ENCODE data around the gene FSD2. TPM values are rescaled to one million over a fixed set of nuclear protein-coding genes. Genes with fewer than 3 reads are reported as not detected.
A peak's percentile ranks its signal among the peaks of the same experiment; 100 is the strongest.

Gene FSD2
- total RNA-seq, 1 donor from 2014 or later, result 108 TPM

GRCh38 chr15:82808634-82809041 is 2.8 kb upstream of the FSD2 start:
- DNase-seq, result no peak
- H3K4me1 ChIP-seq, result peaks cover 57% of the 10 kb centered on the region
- H3K9me3 ChIP-seq (replicated peaks), result no peaks in the 10 kb centered on the region
- H3K4me3 ChIP-seq, result peak overlapping the region; percentile 94
- peaks cover 8% of the 10 kb centered on the region for H3K36me3 ChIP-seq
- H3K27me3 ChIP-seq (ENCODE audit: low read depth), result no peaks in the 10 kb centered on the region
- intact Hi-C loops (cut with micrococcal nuclease), result no loop called here
- H3K27ac ChIP-seq (replicated peaks), result peak overlapping the region; percentile 99
- no peak for TF ChIP-seq CTCF (IDR thresholded peaks at IDR 0.05; ENCODE audit: borderline replicate concordance)

GRCh38 chr15:82807920-82808633 is 2.2 kb upstream of the FSD2 start:
- H3K27ac ChIP-seq (replicated peaks), result peak overlapping the region; percentile 99
- H3K4me1 ChIP-seq, result peaks cover 52% of the 10 kb centered on the region
- TF ChIP-seq CTCF (IDR thresholded peaks at IDR 0.05; ENCODE audit: borderline replicate concordance), result no peak
- H3K36me3 ChIP-seq, result peaks cover 3% of the 10 kb centered on the region
- no peaks in the 10 kb centered on the region for H3K27me3 ChIP-seq (ENCODE audit: low read depth)
- H3K9me3 ChIP-seq (replicated peaks), result no peaks in the 10 kb centered on the region
- no peak for DNase-seq
- peak overlapping the region; percentile 94 for H3K4me3 ChIP-seq
- intact Hi-C loops (cut with micrococcal nuclease), result no loop called here

GRCh38 chr15:82804575-82804949 is 1.3 kb downstream of the FSD2 start:
- DNase-seq, result no peak
- Histone ChIP-seq H3K27ac (replicated peaks) (peak overlapping the region; percentile 99), H3K4me3 (peak overlapping the region; percentile 66), H3K27me3 (ENCODE audit: low read depth) (no peaks in the 10 kb centered on the region), H3K4me1 (peaks cover 56% of the 10 kb centered on the region), H3K9me3 (replicated peaks) (no peaks in the 10 kb centered on the region), H3K36me3 (no peaks in the 10 kb centered on the region)
- no peak for TF ChIP-seq CTCF (IDR thresholded peaks at IDR 0.05; ENCODE audit: borderline replicate concordance)
- intact Hi-C loops (cut with micrococcal nuclease), result no loop called here

GRCh38 chr15:82803793-82804574 is 1.9 kb downstream of the FSD2 start:
- H3K36me3 ChIP-seq, result no peaks in the 10 kb centered on the region
- H3K4me3 ChIP-seq, result peak overlapping the region; percentile 66
- intact Hi-C loops (cut with micrococcal nuclease), result no loop called here
- H3K27ac ChIP-seq (replicated peaks), result peak overlapping the region; percentile 99
- no peak for DNase-seq
- H3K4me1 ChIP-seq, result peaks cover 58% of the 10 kb centered on the region
- no peaks in the 10 kb centered on the region for H3K9me3 ChIP-seq (replicated peaks)
- H3K27me3 ChIP-seq (ENCODE audit: low read depth), result no peaks in the 10 kb centered on the region
- no peak for TF ChIP-seq CTCF (IDR thresholded peaks at IDR 0.05; ENCODE audit: borderline replicate concordance)

- intact Hi-C loops (cut with micrococcal nuclease), result no loop called here
Measured at GRCh38 chr15:82802497-82802896, 3.4 kb downstream of the FSD2 start.

More at GRCh38 chr15:82802497-82802896, 3.4 kb downstream of the FSD2 start:
- H3K27ac ChIP-seq (replicated peaks), result peak overlapping the region; percentile 99
- no peaks in the 10 kb centered on the region for H3K36me3 ChIP-seq
- H3K4me1 ChIP-seq, result peaks cover 57% of the 10 kb centered on the region
- H3K9me3 ChIP-seq (replicated peaks), result no peaks in the 10 kb centered on the region
- no peaks in the 10 kb centered on the region for H3K27me3 ChIP-seq (ENCODE audit: low read depth)
- TF ChIP-seq CTCF (IDR thresholded peaks at IDR 0.05; ENCODE audit: borderline replicate concordance), result no peak
- DNase-seq, result no peak
- H3K4me3 ChIP-seq, result peak overlapping the region; percentile 66

Measured in left ventricle myocardium inferior (tissue), 1 donor.